GM12865 (cell line): ENCODE measurements around the gene MYL10.

Experiments
- DNase-seq: peaks from one replicate; pipeline ENCODE4 v3.0.0; 2010; ENCODE audit warnings: low read depth
- H3K4me3 ChIP-seq: 2 replicates; pipeline ENCODE4 v1.5.1; 2011; ENCODE audit warnings: mild to moderate bottlenecking, low read depth, low read length, control low read depth
- CTCF ChIP-seq: IDR thresholded peaks from 2 replicates; pipeline ENCODE4 v1.5.1; 2011; ENCODE audit warnings: low read length, control low read depth, low read depth, inconsistent platforms; ENCODE audit not compliant: insufficient read depth; ENCODE audit errors: missing control alignments

MYL10 gene

GRCh38 chr7:101667399-101667798 is 38.3 kb upstream of the MYL10 start:
- no peak overlapping the region for H3K4me3 ChIP-seq
- no peak for TF ChIP-seq CTCF
- DNase-seq: no peak

GRCh38 chr7:101666741-101667140 is 37.6 kb upstream of the MYL10 start:
- no peak overlapping the region for H3K4me3 ChIP-seq
- no peak for DNase-seq
- no peak for TF ChIP-seq CTCF

- TF ChIP-seq CTCF: no peak
- DNase-seq: no peak
Observed at GRCh38 chr7:101666293-101666692, 37.2 kb upstream of the MYL10 start.

GRCh38 chr7:101664893-101665471 is 35.9 kb upstream of the MYL10 start:
- no peak for TF ChIP-seq CTCF
- H3K4me3 ChIP-seq: no peak overlapping the region
- no peak for DNase-seq

More at GRCh38 chr7:101666293-101666692, 37.2 kb upstream of the MYL10 start:
- H3K4me3 ChIP-seq: no peak overlapping the region

GRCh38 chr7:101664436-101664835 is 35.3 kb upstream of the MYL10 start:
- no peak for TF ChIP-seq CTCF
- no peak overlapping the region for H3K4me3 ChIP-seq
- no peak for DNase-seq

GRCh38 chr7:101663747-101664146 is 34.7 kb upstream of the MYL10 start:
- no peak for DNase-seq
- H3K4me3 ChIP-seq: no peak overlapping the region
- TF ChIP-seq CTCF: no peak

GRCh38 chr7:101662447-101662998 is 33.4 kb upstream of the MYL10 start:
- TF ChIP-seq CTCF: no peak
- DNase-seq: no peak
- no peak overlapping the region for H3K4me3 ChIP-seq
